K562 (cell line): ENCODE data around the gene POMGNT1. TPM values are rescaled to one million over a fixed set of nuclear protein-coding genes. Genes with fewer than 3 reads are reported as not detected.

ENCODE experiments used
- ARID1B ChIP-seq: fragments of 450-650 bp; IDR thresholded peaks from 2 replicates; pipeline ENCODE4 v1.6.1; 2016; ENCODE audit warnings: antibody characterized with exemption, mild to moderate bottlenecking, inconsistent platforms
- CREB1 ChIP-seq, 2 experiments: sonication (generic) in 1 of 2; formaldehyde crosslinking in 1 of 2; IDR thresholded peaks; 2 replicates each; pipeline versions ENCODE4 v1.6.1 to v1.8.0; 2012 to 2022; ENCODE audit warnings: inconsistent platforms in 1 of 2, mild to moderate bottlenecking in 1 of 2, missing genetic modification reagents in 1 of 2, moderate library complexity in 1 of 2
- DNMT1 ChIP-seq: fragments of 450-650 bp; IDR thresholded peaks from 2 replicates; pipeline ENCODE4 v1.6.1; 2016; ENCODE audit warnings: antibody characterized with exemption, mild to moderate bottlenecking
- FOXA3 ChIP-seq, 2 experiments: fragments of 450-650 bp in 1 of 2; sonication (generic) in 1 of 2; formaldehyde crosslinking; IDR thresholded peaks in 1 of 2; conservative IDR thresholded peaks in 1 of 2; 2 replicates each; pipeline versions ENCODE4 v1.4.0 to v1.8.0; 2020 to 2022; ENCODE audit warnings: mild to moderate bottlenecking in 2 of 2, missing genetic modification reagents in 1 of 2
- FOXJ2 ChIP-seq: fragments of 200-800 bp; sonication (Bioruptor generic); IDR thresholded peaks from 2 replicates; pipeline ENCODE4 v1.6.1; 2016; ENCODE audit warnings: missing genetic modification characterization, missing compliant biosample characterization
- JUNB ChIP-seq: fragments of 450-650 bp; formaldehyde crosslinking; conservative IDR thresholded peaks from 2 replicates; pipeline ENCODE4 v1.4.0; 2020; ENCODE audit warnings: mild to moderate bottlenecking
- NFATC3 ChIP-seq: fragments of 450-650 bp; IDR thresholded peaks from 2 replicates; pipeline ENCODE4 v1.6.1; 2017; ENCODE audit warnings: mild to moderate bottlenecking
- RNF219 ChIP-seq: fragments of 250-450 bp; sonication (Bioruptor Pico); IDR thresholded peaks from 2 replicates; pipeline ENCODE4 v1.5.0; 2022; ENCODE audit warnings: mild to moderate bottlenecking
- ZBTB8A ChIP-seq: fragments of 450-650 bp; IDR thresholded peaks from 2 replicates; pipeline ENCODE4 v1.6.1; 2018; ENCODE audit warnings: mild to moderate bottlenecking, moderate library complexity; ENCODE audit not compliant: partially characterized antibody
- ZNF124 ChIP-seq: sonication (generic); formaldehyde crosslinking; IDR thresholded peaks from 2 replicates; pipeline ENCODE4 v1.8.1; 2022; ENCODE audit warnings: missing genetic modification reagents
- ZNF277 ChIP-seq: fragments of 250-450 bp; sonication (Bioruptor Pico); IDR thresholded peaks from 2 replicates; pipeline ENCODE4 v1.8.0; 2022; ENCODE audit warnings: inconsistent platforms, mild to moderate bottlenecking, moderate library complexity, borderline replicate concordance
- ZNF644 ChIP-seq: fragments of 200-800 bp; sonication (Bioruptor generic); IDR thresholded peaks from 2 replicates; pipeline ENCODE4 v1.6.1; 2016; ENCODE audit warnings: low read depth, missing genetic modification characterization, missing compliant biosample characterization
- polyA plus RNA-seq, 8 experiments: library from polyadenylated mRNA; depleted of rRNA in 4 of 8; stranded (reverse) in 5 of 8; unstranded in 3 of 8; fragments of >200 nt; fragmentation: Nextera tagmentation in 2 of 8; fragmentation: Illumina TruSeq in 1 of 8; extraction: Ambion mirVana in 2 of 8; extraction: Trizol in 1 of 8; gene quantifications; 2 replicates each; pipeline versions ENCODE4 v1.2.1 to v1.2.3, GENCODE V29; 2011 to 2014; ENCODE audit warnings: inconsistent platforms in 1 of 8, missing spikeins in 1 of 8
- total RNA-seq, 7 experiments: library from RNA; depleted of rRNA in 6 of 7; stranded (reverse); fragments of >200 nt in 6 of 7; fragmentation: Illumina TruSeq in 2 of 7; extraction: Trizol in 2 of 7; gene quantifications; 2 replicates each; pipeline versions ENCODE4 v1.2.1 to v1.2.3, GENCODE V29; 2011 to 2021; ENCODE audit warnings: low replicate concordance in 1 of 7
- TF ChIP-seq, protein P1 (sequence below): fragments of 450-650 bp; IDR thresholded peaks from 2 replicates; pipeline ENCODE4 v1.6.1; 2016; ENCODE audit warnings: borderline replicate concordance
- TF ChIP-seq, protein P2 (sequence below): sonication (generic); formaldehyde crosslinking; IDR thresholded peaks from 2 replicates; pipeline ENCODE4 v1.5.0; 2020; ENCODE audit warnings: missing genetic modification reagents
- TF ChIP-seq, protein P3 (sequence below), 2 experiments: fragments of 450-650 bp in 1 of 2; IDR thresholded peaks; 2 replicates each; pipeline ENCODE4 v1.6.1; 2011 to 2017; ENCODE audit warnings: low read depth in 2 of 2, antibody characterized with exemption in 1 of 2, borderline replicate concordance in 1 of 2, low read length in 1 of 2, mild to moderate bottlenecking in 1 of 2, mixed read lengths in 1 of 2; ENCODE audit not compliant: control insufficient read depth in 1 of 2

Gene POMGNT1
- total and polyA plus RNA-seq, 9 of the 15 experiments (the other 6 are each of a cell fraction or from before 2014, with no cell fraction given) = 14.1 to 58.9 (median 37.8) TPM

DNA sequence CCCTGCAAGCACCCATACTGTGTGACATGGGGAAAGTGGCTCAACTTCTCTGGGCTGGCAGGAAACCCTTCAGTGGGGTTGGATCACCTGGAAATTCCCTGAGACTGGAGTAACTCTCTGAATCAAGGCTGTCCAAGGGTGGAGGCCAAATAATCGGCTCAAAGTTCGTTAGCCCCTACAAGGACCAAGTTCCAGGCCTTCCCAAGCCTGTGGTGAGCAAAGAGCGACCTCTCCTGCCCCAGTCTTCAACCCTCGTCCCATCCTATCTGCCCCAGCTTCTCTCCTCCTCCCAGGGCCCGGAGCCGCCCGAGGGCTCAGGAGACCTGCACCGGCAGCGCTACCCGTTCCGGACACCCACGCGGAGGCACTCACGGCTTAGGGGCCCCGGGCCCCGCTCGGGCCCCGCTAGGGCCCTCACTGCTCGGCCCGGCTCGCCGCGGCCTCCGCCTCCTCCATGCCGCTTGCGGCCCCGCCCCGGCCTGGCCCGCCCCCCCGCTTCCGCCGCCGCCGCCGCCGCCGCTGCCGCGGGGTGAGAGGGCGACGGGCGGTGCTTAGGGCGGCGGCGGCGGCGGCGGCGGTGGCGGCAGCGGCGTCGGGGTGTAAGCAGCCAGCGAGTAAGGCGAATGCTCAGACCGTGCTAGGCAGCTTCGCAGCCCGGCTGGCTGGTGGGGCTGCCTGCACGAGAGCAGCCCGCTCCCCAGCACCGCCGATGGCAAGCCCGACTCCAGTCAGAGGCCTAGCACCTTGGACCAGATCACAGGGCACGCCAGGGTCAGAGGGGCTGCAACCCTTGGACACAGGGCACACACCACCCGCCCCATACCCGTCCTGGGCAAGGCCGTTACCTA is at the start of gene POMGNT1 (continued):
- TF ChIP-seq, protein P1, sequence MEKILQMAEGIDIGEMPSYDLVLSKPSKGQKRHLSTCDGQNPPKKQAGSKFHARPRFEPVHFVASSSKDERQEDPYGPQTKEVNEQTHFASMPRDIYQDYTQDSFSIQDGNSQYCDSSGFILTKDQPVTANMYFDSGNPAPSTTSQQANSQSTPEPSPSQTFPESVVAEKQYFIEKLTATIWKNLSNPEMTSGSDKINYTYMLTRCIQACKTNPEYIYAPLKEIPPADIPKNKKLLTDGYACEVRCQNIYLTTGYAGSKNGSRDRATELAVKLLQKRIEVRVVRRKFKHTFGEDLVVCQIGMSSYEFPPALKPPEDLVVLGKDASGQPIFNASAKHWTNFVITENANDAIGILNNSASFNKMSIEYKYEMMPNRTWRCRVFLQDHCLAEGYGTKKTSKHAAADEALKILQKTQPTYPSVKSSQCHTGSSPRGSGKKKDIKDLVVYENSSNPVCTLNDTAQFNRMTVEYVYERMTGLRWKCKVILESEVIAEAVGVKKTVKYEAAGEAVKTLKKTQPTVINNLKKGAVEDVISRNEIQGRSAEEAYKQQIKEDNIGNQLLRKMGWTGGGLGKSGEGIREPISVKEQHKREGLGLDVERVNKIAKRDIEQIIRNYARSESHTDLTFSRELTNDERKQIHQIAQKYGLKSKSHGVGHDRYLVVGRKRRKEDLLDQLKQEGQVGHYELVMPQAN = peak; percentile 31; the same call in 1 of the 2 replicates
- TF ChIP-seq, protein P2, sequence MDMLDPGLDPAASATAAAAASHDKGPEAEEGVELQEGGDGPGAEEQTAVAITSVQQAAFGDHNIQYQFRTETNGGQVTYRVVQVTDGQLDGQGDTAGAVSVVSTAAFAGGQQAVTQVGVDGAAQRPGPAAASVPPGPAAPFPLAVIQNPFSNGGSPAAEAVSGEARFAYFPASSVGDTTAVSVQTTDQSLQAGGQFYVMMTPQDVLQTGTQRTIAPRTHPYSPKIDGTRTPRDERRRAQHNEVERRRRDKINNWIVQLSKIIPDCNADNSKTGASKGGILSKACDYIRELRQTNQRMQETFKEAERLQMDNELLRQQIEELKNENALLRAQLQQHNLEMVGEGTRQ (CRISPR knock-in tag) = no peak
- no peak for TF ChIP-seq NFATC3
- no peak for TF ChIP-seq ZNF124 (CRISPR knock-in tag)
- no peak for TF ChIP-seq RNF219 (CRISPR knock-in tag)
- no peak for TF ChIP-seq DNMT1
- no peak for TF ChIP-seq ZNF277
- TF ChIP-seq ZBTB8A = no peak
- no peak for TF ChIP-seq ARID1B
- TF ChIP-seq, protein P3, sequence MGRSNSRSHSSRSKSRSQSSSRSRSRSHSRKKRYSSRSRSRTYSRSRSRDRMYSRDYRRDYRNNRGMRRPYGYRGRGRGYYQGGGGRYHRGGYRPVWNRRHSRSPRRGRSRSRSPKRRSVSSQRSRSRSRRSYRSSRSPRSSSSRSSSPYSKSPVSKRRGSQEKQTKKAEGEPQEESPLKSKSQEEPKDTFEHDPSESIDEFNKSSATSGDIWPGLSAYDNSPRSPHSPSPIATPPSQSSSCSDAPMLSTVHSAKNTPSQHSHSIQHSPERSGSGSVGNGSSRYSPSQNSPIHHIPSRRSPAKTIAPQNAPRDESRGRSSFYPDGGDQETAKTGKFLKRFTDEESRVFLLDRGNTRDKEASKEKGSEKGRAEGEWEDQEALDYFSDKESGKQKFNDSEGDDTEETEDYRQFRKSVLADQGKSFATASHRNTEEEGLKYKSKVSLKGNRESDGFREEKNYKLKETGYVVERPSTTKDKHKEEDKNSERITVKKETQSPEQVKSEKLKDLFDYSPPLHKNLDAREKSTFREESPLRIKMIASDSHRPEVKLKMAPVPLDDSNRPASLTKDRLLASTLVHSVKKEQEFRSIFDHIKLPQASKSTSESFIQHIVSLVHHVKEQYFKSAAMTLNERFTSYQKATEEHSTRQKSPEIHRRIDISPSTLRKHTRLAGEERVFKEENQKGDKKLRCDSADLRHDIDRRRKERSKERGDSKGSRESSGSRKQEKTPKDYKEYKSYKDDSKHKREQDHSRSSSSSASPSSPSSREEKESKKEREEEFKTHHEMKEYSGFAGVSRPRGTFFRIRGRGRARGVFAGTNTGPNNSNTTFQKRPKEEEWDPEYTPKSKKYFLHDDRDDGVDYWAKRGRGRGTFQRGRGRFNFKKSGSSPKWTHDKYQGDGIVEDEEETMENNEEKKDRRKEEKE (IDR thresholded peaks at IDR 0.05; ENCODE audit: borderline replicate concordance in 1 of 2, control insufficient read depth in 1 of 2, low read depth in 2 of 2, low read length in 1 of 2) = no peak
- TF ChIP-seq ZNF644 (tag) = no peak
- TF ChIP-seq CREB1 (IDR thresholded peaks at IDR 0.05) = no peak
- TF ChIP-seq CREB1 (CRISPR knock-in tag; IDR thresholded peaks at IDR 0.05) = no peak
- no peak for TF ChIP-seq FOXJ2 (tag)
- no peak; a peak in 1 of 4 replicates for TF ChIP-seq FOXA3 (CRISPR knock-in tag; conservative IDR thresholded peaks at IDR 0.05 in 1 of 2, IDR thresholded peaks at IDR 0.05 in 1 of 2)
- no peak for TF ChIP-seq JUNB (CRISPR knock-in tag)
